Caco-2 (cell line): ENCODE data around the gene IGFBP7. TPM values are rescaled to one million over a fixed set of nuclear protein-coding genes. Genes with fewer than 3 reads are reported as not detected.

Experiments used
- BruUV-seq: library from RNA; stranded (reverse); fragments of 400-500 nt; replicated peaks from 2 replicates; lab custom pipeline; 2021; lab: Mats Ljungman, UMichigan
- CTCF ChIA-PET: fragments of 300-600 bp; sonication (Branson Sonifier 250); formaldehyde crosslinking; loops from one replicate; lab custom pipeline; 2022; ENCODE audit warnings: antibody characterized with exemption; lab: Charles Lee
- POLR2A ChIA-PET: fragments of 300-600 bp; sonication (Branson Sonifier 250); formaldehyde crosslinking; loops from one replicate; lab custom pipeline; 2022; ENCODE audit warnings: antibody characterized with exemption; lab: Charles Lee
- DNase-seq, 2 experiments: peaks; one replicate each; pipeline versions ENCODE4 v3.0.0 to v3.0.0-alpha.2; 2020 to 2022
- H3K27me3 ChIP-seq: replicated peaks from 2 replicates; pipeline ENCODE4 v1.6.0; 2011; ENCODE audit warnings: low read length; ENCODE audit not compliant: control insufficient read depth, insufficient read depth
- H3K36me3 ChIP-seq: 2 replicates; pipeline ENCODE4 v1.5.1; 2011; ENCODE audit warnings: low read length; ENCODE audit not compliant: control insufficient read depth, insufficient read depth
- H3K4me1 ChIP-seq: fragments of 250-450 bp; sonication (Bioruptor Pico); 2 replicates; pipeline ENCODE4 v1.5.1; 2020; ENCODE audit warnings: mild to moderate bottlenecking
- H3K4me3 ChIP-seq: 2 replicates; pipeline ENCODE4 v1.5.1; 2011; ENCODE audit warnings: low read depth, mild to moderate bottlenecking, control low read depth, low read length
- H3K9me3 ChIP-seq: fragments of 250-450 bp; sonication (Bioruptor Pico); 2 replicates; pipeline ENCODE4 v1.5.1; 2020; ENCODE audit warnings: mild to moderate bottlenecking, moderate library complexity
- H3K27ac Mint-ChIP-seq: one replicate; pipeline ENCODE4 v1.8.0; 2022; ENCODE audit warnings: mixed read lengths; ENCODE audit not compliant: unreplicated experiment
- H3K27me3 Mint-ChIP-seq: one replicate; pipeline ENCODE4 v1.8.0; 2022; ENCODE audit warnings: mixed read lengths; ENCODE audit not compliant: insufficient read depth, unreplicated experiment
- H3K36me3 Mint-ChIP-seq: one replicate; pipeline ENCODE4 v1.8.0; 2022; ENCODE audit warnings: mild to moderate bottlenecking, mixed read lengths; ENCODE audit not compliant: insufficient read depth, unreplicated experiment
- H3K4me1 Mint-ChIP-seq: one replicate; pipeline ENCODE4 v1.8.0; 2022; ENCODE audit warnings: low read depth, mixed read lengths; ENCODE audit not compliant: unreplicated experiment
- H3K4me3 Mint-ChIP-seq: one replicate; pipeline ENCODE4 v1.8.0; 2022; ENCODE audit warnings: mild to moderate bottlenecking, moderate library complexity, mixed read lengths; ENCODE audit not compliant: unreplicated experiment
- H3K9me3 Mint-ChIP-seq: one replicate; pipeline ENCODE4 v1.8.0; 2022; ENCODE audit warnings: mixed read lengths; ENCODE audit not compliant: unreplicated experiment
- intact Hi-C: fragments of 100-400 bp; cut with micrococcal nuclease; formaldehyde crosslinking; loops from one replicate; pipeline ENCODE4 v1.10.0; 2022; ENCODE audit not compliant: unreplicated experiment
- total RNA-seq: library from RNA; stranded (reverse); gene quantifications from 2 replicates; pipeline ENCODE4 v1.2.3, GENCODE V29; 2022
- TF ChIP-seq, protein P1 (sequence below), 2 experiments: fragments of 200-600 bp in 1 of 2; IDR thresholded peaks; 1 replicate in 1 of 2; 2 replicates in 1 of 2; pipeline versions ENCODE4 v1.5.1 to v1.8.0; 2011 to 2022; ENCODE audit warnings: antibody characterized with exemption in 1 of 2, control low read depth in 1 of 2, inconsistent platforms in 1 of 2, low read depth in 1 of 2, low read length in 1 of 2, mild to moderate bottlenecking in 1 of 2, moderate library complexity in 1 of 2; ENCODE audit not compliant: insufficient read depth in 1 of 2, severe bottlenecking in 1 of 2, unreplicated experiment in 1 of 2

The IGFBP7 gene
- total RNA-seq, 1 experiment from 2014 or later = 40.4 TPM

DNA sequence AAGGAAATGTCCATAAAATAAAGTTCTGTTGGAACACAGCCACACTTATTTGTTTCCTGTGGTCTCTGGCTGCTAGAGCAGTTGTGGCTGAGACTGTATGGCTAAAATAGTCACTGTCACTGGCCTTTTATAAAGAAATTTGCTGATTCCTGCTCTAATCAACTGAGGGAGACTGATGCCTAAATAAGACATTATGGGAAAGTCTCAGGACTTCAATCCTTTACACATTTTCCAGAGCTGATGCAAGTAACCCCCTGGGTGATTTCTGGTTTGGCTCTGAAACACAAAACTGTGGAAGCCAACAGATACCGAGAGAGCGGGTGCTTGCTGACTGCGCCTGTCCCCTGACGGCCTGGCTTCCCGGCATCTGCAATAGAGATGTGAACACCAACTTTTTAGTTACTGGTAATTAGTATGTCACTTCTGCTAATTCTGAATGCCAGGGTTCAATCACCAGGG lies 67.4 kb downstream of the IGFBP7 start:
- H3K27ac Mint-ChIP-seq = no peak overlapping the region

DNA sequence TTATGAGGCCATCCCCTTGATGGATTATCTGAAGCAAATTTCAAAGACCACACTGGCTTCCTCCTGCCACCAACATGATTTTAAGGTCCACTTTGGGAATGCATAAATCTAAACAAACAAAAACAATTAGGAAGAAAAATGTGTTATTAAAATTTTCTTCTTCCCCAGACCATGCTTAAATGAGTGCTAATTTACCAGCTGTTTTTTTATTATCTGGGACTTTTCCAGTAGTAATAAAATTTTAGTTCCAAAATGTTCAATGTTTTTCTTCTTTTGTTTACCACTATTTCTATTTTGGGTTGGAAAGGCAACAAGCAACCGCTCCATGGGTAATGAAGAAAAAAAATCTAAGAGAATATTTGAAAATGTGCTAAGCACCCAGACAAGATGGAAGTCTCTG lies 69.2 kb downstream of the IGFBP7 start:
- no peak overlapping the region for H3K4me3 Mint-ChIP-seq
- H3K27ac Mint-ChIP-seq = no peak overlapping the region
- CTCF ChIA-PET = no interaction called here
- no peaks in the 10 kb centered on the region for H3K27me3 Mint-ChIP-seq
- Histone ChIP-seq H3K4me3 (no peak overlapping the region), H3K36me3 (no peaks in the 10 kb centered on the region), H3K27me3 (no peaks in the 10 kb centered on the region), H3K4me1 (peaks cover 15% of the 10 kb centered on the region; the same call in 1 of the 2 replicates), H3K9me3 (no peaks in the 10 kb centered on the region; the same call in 1 of the 2 replicates)
- no peaks in the 10 kb centered on the region for H3K36me3 Mint-ChIP-seq
- no peak for DNase-seq
- POLR2A ChIA-PET = no interaction called here
- TF ChIP-seq, protein P1, sequence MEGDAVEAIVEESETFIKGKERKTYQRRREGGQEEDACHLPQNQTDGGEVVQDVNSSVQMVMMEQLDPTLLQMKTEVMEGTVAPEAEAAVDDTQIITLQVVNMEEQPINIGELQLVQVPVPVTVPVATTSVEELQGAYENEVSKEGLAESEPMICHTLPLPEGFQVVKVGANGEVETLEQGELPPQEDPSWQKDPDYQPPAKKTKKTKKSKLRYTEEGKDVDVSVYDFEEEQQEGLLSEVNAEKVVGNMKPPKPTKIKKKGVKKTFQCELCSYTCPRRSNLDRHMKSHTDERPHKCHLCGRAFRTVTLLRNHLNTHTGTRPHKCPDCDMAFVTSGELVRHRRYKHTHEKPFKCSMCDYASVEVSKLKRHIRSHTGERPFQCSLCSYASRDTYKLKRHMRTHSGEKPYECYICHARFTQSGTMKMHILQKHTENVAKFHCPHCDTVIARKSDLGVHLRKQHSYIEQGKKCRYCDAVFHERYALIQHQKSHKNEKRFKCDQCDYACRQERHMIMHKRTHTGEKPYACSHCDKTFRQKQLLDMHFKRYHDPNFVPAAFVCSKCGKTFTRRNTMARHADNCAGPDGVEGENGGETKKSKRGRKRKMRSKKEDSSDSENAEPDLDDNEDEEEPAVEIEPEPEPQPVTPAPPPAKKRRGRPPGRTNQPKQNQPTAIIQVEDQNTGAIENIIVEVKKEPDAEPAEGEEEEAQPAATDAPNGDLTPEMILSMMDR (IDR thresholded peaks at IDR 0.05; ENCODE audit: insufficient read depth in 1 of 2, low read depth in 1 of 2, low read length in 1 of 2, severe bottlenecking in 1 of 2, unreplicated experiment in 1 of 2) = no peak
- H3K9me3 Mint-ChIP-seq = no peaks in the 10 kb centered on the region
- intact Hi-C loops = no loop called here
- H3K4me1 Mint-ChIP-seq = peaks cover 13% of the 10 kb centered on the region
- no TSS peak for BruUV-seq

More for the DNA sequence above, 67.4 kb downstream of the IGFBP7 start:
- Mint-ChIP-seq H3K9me3 (peaks cover 15% of the 10 kb centered on the region), H3K36me3 (no peaks in the 10 kb centered on the region), H3K4me1 (peaks cover 13% of the 10 kb centered on the region), H3K27me3 (no peaks in the 10 kb centered on the region), H3K4me3 (no peak overlapping the region)
- intact Hi-C loops = no loop called here
- Histone ChIP-seq H3K36me3 (no peaks in the 10 kb centered on the region), H3K4me3 (no peak overlapping the region), H3K4me1 (peaks cover 15% of the 10 kb centered on the region; the same call in 1 of the 2 replicates), H3K9me3 (peaks cover 6% of the 10 kb centered on the region), H3K27me3 (no peaks in the 10 kb centered on the region)
- TF ChIP-seq, protein P1 (IDR thresholded peaks at IDR 0.05; ENCODE audit: insufficient read depth in 1 of 2, low read depth in 1 of 2, low read length in 1 of 2, severe bottlenecking in 1 of 2, unreplicated experiment in 1 of 2) = no peak
- ChIA-PET CTCF (no interaction called here), POLR2A (no interaction called here)
- BruUV-seq = no TSS peak
- DNase-seq = no peak

DNA sequence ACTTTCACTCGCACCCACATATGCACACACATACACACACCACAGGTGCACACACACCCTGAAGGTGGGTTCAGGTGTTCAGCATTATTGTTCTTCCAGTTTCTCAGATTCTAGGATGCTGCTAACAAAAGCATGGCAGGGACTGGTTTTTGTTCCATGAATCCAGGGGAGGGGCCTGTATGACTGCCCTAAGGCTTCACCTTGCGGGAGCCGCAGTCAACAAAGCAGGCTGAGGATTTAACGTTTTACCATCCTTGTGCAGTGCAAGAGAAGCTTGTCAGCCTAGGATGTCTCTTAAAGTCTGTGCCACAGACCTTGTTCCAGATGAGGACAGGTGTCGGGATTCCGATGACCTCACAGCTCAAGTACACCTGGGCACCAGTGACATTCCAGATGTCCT lies 69.7 kb downstream of the IGFBP7 start:
- no peaks in the 10 kb centered on the region for H3K9me3 Mint-ChIP-seq
- no peak overlapping the region for H3K4me3 Mint-ChIP-seq
- peaks cover 15% of the 10 kb centered on the region; the same call in 1 of the 2 replicates for H3K4me1 ChIP-seq
- no peaks in the 10 kb centered on the region for H3K36me3 ChIP-seq
- peaks cover 13% of the 10 kb centered on the region for H3K4me1 Mint-ChIP-seq
- H3K36me3 Mint-ChIP-seq = no peaks in the 10 kb centered on the region
- H3K27ac Mint-ChIP-seq = peak overlapping the region; percentile 39
- intact Hi-C loops = no loop called here
- H3K9me3 ChIP-seq = no peaks in the 10 kb centered on the region
- ChIA-PET POLR2A (no interaction called here), CTCF (no interaction called here)
- DNase-seq = no peak
- H3K27me3 Mint-ChIP-seq = no peaks in the 10 kb centered on the region
- no TSS peak for BruUV-seq
- no peak overlapping the region for H3K4me3 ChIP-seq
- no peaks in the 10 kb centered on the region for H3K27me3 ChIP-seq
- TF ChIP-seq, protein P1 (IDR thresholded peaks at IDR 0.05; ENCODE audit: insufficient read depth in 1 of 2, low read depth in 1 of 2, low read length in 1 of 2, severe bottlenecking in 1 of 2, unreplicated experiment in 1 of 2) = no peak
